Activated CD8-positive, alpha-beta memory T cell treated with anti-CD3 and anti-CD28 coated beads for 1 hour (primary cell): ENCODE data around the gene KCNAB3.

Experiments
- DNase-seq, 2 donors: peaks; one replicate each; pipeline ENCODE4 v3.0.0-alpha.2; 2020; ENCODE audit warnings: low read depth in 1 of 2; ENCODE audit errors: extremely low read depth in 1 of 2

Gene KCNAB3

GRCh38 chr17:7881276-7882054 is 48.2 kb downstream of the KCNAB3 start:
- no peak for DNase-seq

GRCh38 chr17:7880076-7880868 is 49.4 kb downstream of the KCNAB3 start:
- DNase-seq, result no peak

GRCh38 chr17:7878234-7878633 is 51.4 kb downstream of the KCNAB3 start:
- DNase-seq, result no peak

- no peak for DNase-seq
Observed at GRCh38 chr17:7875804-7876370, 53.8 kb downstream of the KCNAB3 start.

- DNase-seq, result no peak
Observed at GRCh38 chr17:7873051-7873450, 56.6 kb downstream of the KCNAB3 start.
